LNCaP clone FGC (cell line): ENCODE data around the gene EVI5L.

Source experiments
- DNase-seq: peaks from one replicate; pipeline ENCODE4 v3.0.0-alpha.2; 2011; ENCODE audit warnings: low read depth
- H3K4me3 ChIP-seq: 2 replicates; pipeline ENCODE4 v1.5.1; 2011; ENCODE audit warnings: mild to moderate bottlenecking, low read depth, low read length, control low read depth
- TF ChIP-seq, protein P1 (sequence below): IDR thresholded peaks from 2 replicates; pipeline ENCODE4 v1.5.1; 2012; ENCODE audit warnings: mild to moderate bottlenecking; ENCODE audit not compliant: control insufficient read depth, insufficient read depth; ENCODE audit errors: extremely low read depth

EVI5L gene

DNA sequence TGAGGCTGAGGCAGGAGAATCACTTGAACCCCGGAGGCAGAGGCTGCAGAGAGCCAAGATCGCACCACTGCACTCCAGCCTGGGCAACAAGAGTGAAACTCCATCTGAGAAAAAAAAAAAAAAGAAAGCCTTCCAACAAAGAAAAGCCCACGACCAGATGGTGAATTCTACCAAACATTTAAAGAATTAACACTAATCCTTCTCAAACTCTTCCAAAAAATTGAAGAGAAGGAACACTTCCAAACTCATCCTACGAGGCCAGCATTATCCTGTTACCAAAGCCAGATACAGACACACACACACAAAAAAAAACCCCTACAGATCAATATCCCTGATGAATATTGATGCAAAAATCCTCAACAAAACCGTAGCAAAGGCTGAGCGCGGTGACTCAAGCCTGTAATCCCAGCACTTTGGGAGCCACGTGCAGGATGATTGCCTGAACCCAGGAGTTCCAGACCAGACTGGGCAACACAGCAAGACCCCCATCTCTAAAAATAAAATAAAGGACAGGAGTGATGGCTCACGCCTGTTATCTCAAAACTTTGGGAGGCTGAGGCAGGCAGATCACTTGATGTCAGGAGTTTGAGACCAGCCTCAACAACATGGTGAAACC lies 6.2 kb upstream of the EVI5L start:
- TF ChIP-seq, protein P1, sequence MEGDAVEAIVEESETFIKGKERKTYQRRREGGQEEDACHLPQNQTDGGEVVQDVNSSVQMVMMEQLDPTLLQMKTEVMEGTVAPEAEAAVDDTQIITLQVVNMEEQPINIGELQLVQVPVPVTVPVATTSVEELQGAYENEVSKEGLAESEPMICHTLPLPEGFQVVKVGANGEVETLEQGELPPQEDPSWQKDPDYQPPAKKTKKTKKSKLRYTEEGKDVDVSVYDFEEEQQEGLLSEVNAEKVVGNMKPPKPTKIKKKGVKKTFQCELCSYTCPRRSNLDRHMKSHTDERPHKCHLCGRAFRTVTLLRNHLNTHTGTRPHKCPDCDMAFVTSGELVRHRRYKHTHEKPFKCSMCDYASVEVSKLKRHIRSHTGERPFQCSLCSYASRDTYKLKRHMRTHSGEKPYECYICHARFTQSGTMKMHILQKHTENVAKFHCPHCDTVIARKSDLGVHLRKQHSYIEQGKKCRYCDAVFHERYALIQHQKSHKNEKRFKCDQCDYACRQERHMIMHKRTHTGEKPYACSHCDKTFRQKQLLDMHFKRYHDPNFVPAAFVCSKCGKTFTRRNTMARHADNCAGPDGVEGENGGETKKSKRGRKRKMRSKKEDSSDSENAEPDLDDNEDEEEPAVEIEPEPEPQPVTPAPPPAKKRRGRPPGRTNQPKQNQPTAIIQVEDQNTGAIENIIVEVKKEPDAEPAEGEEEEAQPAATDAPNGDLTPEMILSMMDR, result no peak
- no peak for DNase-seq
- no peak overlapping the region for H3K4me3 ChIP-seq

DNA sequence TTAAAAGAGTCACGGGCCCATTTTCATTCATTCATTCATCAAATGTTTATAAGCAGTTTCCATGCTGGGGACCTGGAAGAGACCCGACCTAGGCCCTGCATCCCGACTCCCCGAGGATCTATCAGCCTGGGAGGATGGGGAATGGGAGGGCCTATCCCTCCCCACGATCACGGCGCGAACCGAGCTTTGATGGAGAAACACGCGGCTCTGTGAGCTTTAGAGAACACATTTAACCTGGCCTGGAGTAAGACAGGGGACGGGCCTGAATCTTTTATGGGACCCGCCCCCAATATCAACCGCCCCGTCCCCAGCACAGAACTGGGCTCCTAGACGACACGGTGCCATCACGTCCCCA lies 875 bp upstream of the EVI5L start:
- no peak for DNase-seq
- TF ChIP-seq, protein P1, result no peak

GRCh38 chr19:7830272-7830771 lies 304 bp downstream of the EVI5L start:
- DNase-seq, result no peak
- TF ChIP-seq, protein P1, result no peak
- peak overlapping the region; percentile 61 for H3K4me3 ChIP-seq

More for the DNA sequence above, 875 bp upstream of the EVI5L start:
- H3K4me3 ChIP-seq, result peak overlapping the region; percentile 40

DNA sequence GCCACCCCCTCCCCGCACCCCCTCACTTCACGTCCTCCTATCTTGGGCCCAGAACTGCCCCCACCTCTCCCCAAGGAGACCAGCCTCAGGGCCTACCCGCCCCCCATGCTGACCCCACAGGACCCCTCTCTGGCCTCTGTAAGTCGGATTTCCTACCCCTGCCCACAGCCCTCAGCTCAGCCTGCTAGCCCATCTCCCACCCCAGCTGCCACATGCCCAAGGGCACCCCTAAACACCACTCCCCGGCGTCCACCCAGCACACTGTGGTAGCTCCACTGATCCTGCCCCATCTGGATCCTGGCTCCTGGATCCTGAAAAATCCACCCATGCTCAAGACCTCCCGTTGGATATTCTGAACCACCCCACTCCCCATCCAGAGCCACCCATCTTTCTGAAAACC lies 805 bp downstream of the EVI5L start:
- TF ChIP-seq, protein P1, result no peak
- peak overlapping the region; percentile 61 for H3K4me3 ChIP-seq
- DNase-seq, result no peak

GRCh38 chr19:7831452-7831851 lies 1.4 kb downstream of the EVI5L start:
- TF ChIP-seq, protein P1, result peak; percentile 11; the same call in 1 of the 2 replicates
- no peak for DNase-seq
- H3K4me3 ChIP-seq, result no peak overlapping the region

DNA sequence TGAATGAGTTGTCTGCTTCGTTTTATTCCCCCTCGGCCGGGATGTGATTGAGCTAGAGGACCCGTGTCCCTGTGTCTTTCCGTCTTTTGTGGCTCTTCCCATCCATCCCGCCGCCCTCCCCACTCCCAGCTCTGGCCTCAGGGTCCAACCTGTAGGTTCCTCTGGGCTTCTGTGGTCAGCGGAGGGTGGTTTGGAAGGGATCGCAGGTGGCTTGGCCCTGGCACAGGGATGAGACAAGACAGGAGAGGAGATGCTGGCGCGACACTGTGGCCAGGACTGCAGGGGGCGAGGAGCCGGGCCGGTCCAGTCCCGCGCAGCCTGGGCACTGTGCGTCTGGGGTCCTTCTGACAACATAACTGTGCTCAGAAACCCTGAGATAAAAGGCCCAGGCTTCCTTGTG lies 2.0 kb downstream of the EVI5L start:
- no peak overlapping the region for H3K4me3 ChIP-seq
- DNase-seq, result no peak
- TF ChIP-seq, protein P1, result no peak

DNA sequence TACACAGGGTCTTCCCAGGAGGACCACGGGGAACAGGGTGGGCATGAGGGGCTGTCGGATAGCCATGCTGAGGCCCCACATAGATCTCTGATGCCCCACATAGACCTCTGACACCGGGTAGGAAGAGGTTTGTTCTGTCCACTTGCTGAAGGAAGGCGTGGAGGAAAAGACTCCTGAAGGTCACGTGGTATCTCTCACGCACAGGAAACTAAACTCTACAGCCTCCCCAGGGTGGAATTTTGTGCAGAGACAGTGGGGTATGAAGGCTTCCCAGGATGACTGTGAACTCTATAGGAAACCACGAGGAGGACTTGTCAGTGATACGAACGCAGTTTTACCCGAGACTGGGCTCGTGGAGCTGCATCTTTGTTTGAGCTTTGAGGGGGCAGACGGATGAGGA lies 2.8 kb downstream of the EVI5L start:
- H3K4me3 ChIP-seq, result no peak overlapping the region
- no peak for DNase-seq
- TF ChIP-seq, protein P1, result no peak
